GM10266 (cell line): Measurements from ENCODE around the gene ACLY.

ENCODE experiments used
- DNase-seq: peaks from one replicate; pipeline ENCODE4 v3.0.0; 2012; ENCODE audit errors: extremely low spot score
- TF ChIP-seq, protein P1 (sequence below): IDR thresholded peaks from 2 replicates; pipeline ENCODE4 v1.5.1; 2012; ENCODE audit warnings: mild to moderate bottlenecking, low read depth; ENCODE audit not compliant: control insufficient read depth, insufficient read depth; ENCODE audit errors: missing control alignments

Gene ACLY

DNA sequence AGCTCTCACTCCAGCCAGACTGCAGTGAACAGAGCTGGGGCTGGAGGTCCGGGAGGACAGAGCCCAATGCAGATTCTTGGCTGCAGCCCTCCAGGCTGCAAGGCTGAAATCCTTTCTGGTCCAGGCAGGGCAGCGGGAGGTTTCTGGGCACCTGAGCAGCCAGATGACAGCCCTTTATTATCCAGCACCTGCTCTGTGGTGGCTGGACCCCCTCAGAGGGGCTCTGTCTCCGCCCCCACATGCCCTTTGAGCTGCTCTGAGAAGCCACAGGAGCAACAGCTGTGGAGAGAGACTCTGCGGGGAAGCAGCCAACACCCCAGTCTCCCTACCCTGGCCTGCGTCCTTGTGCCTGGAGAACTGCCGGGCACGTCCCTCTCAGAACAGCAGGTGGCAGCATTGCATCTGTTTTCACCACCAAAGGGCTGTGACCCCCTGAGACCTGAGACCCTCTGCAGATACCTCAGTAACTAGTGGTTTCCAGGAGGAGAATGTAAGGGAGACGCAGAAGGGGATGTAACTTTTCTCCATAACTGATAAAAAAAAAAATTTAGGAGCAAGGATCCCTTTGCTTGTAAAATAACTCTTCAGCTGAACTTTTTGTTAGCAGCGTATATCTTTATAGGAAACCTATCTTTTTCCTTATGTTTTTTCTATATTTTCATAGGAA is 44.1 kb upstream of the ACLY start:
- DNase-seq, result peak; percentile 81
- TF ChIP-seq, protein P1, sequence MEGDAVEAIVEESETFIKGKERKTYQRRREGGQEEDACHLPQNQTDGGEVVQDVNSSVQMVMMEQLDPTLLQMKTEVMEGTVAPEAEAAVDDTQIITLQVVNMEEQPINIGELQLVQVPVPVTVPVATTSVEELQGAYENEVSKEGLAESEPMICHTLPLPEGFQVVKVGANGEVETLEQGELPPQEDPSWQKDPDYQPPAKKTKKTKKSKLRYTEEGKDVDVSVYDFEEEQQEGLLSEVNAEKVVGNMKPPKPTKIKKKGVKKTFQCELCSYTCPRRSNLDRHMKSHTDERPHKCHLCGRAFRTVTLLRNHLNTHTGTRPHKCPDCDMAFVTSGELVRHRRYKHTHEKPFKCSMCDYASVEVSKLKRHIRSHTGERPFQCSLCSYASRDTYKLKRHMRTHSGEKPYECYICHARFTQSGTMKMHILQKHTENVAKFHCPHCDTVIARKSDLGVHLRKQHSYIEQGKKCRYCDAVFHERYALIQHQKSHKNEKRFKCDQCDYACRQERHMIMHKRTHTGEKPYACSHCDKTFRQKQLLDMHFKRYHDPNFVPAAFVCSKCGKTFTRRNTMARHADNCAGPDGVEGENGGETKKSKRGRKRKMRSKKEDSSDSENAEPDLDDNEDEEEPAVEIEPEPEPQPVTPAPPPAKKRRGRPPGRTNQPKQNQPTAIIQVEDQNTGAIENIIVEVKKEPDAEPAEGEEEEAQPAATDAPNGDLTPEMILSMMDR, result peak; percentile 96

DNA sequence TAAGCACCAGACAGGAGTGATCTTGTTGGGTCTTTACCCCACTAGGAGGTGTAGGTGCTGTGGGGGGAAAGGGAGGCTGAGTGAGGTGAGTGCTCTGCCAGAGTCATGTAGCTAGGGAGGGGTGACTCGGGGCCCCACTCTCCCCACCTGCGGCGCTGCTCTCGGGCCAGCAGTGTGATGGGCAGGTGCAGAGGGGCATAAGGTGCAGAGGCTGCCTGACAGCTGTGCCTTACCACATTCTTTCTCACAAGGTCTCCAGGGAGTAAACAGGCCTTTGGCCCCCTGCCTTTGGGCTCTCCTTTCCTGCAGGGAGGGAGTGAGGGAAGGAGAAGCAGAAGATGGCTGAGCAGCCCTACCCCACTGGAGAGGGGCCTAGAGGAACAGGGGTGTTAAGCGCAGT is 43.4 kb upstream of the ACLY start:
- no peak for DNase-seq
- TF ChIP-seq, protein P1, result no peak

DNA sequence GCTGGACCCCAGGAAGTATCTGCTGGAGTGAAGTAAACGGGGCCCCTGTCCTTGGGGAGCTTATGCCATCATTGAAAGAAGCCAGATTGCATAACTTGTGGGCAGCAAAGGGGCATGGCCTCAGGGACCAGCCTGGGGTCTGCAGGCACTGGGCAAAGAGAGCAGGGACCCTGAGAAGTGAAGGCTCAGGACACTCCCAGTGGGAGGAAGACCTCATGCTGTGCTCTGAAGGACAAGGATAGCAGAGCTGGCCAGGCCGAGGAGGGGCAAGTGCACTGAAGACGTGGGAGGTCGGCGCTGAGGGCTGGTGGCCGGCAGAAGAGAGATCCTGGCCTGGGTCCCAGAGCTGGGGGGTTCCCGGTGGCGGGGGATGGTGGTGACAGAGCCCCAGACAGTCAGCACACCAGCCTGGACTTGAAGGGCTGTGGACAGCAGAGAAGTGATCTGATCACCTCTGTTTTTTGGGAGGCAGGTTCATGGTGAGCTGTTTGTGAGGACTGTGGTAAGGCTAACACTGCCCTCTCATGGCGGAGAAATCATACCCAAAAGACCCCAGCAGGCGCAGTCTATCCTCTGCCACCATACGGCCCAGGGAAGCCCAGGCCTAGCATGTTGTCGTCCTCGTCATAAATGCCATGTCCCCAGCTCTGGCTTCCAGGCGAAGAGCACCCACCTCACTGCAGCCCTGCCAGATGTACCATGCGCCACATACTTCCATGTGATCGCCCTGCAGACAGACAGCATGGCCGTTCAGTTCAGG is 40.8 kb upstream of the ACLY start:
- DNase-seq, result no peak

DNA sequence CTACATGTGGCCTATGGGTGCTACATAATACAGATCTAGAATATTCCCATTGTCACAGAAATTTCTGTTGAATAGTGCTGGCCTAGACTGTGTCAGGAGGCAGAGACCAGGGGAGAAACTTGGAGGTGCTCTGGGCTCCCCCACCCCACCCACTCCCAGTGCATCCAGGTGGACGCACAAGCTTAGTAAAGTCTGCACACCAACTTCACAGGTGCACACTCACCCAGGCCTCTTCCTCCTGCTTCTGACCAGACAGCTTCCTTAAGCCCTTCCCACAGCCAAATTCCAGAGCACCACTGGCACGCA is 40.2 kb upstream of the ACLY start:
- TF ChIP-seq, protein P1, result no peak
- no peak for DNase-seq

More for the DNA sequence above, 40.8 kb upstream of the ACLY start:
- TF ChIP-seq, protein P1, result peak; percentile 13

DNA sequence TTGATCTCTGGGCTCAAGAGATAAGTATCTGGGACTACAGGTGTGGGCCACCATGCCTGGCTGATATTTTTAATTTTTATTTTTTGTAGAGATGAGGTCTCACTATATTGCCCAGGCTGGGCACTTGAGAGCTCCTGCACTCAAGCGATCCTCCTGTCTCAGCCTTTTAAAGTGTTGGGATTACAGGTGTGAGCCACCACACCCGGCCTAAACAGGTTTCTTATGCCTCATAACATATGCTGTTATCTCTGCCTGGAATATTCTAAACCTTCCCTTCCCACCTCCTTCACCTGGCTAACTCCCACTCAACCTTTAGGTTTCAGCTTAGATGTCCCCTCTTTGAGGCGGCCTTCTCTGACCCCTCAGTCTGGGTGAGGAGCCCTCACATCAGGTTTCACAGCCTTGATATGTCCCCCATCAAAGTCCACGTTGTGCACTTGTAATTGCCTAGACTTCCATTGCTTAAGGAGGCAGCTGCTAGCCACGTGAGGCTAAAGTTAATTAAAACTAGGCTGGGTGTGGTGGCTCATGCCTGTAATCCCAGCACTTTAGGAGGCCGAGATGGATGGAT is 39.2 kb upstream of the ACLY start:
- no peak for DNase-seq

DNA sequence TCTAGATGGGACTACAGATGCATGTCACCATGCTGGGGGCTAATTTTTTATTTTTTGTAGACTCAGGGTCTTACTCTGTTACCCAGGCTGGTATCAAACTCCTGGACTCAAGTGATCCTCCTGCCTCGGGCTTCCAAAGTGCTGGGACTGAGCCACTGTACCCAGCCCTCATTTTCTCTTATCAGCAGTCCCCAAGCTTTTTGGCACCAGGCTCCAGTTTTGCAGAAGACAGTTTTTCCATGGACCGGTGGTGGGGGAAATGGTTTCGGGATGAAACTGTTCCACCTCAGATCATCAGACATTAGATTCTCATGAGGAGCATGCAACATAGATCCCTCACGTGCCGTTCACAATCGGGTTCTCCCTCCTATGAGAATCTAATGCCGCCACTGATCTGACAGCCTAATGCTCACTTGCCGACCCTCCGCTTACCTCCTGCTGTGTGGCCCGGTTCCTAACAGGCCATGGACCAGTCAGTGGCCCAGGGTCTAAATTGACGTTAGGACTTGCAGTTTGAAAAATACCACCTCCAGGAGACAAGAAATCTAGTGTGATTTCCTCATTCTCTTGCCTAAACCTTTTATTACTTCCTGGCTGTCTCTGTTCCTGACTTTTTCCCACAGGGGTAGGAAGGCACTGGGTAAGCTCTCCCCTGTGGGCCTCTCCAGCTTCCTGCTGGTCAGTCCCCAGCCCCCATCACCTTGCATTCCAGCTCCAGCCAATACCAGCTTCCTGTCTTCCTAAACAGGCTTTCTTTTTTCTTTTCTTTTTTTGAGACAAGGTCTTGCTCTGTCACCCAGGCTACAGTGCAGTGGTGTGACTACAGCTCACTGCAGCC is 38.5 kb upstream of the ACLY start:
- TF ChIP-seq, protein P1, result no peak

More for the DNA sequence above, 39.2 kb upstream of the ACLY start:
- TF ChIP-seq, protein P1, result no peak

GRCh38 chr17:41956522-41956921 is 37.8 kb upstream of the ACLY start:
- DNase-seq, result no peak
- TF ChIP-seq, protein P1, result no peak

More for the DNA sequence above, 38.5 kb upstream of the ACLY start:
- DNase-seq, result no peak
